HUDEP-2 (cell line): Measurements from ENCODE around the gene DISP3.
"Not testable (repeated sequence)": the region's sequence is repeated elsewhere in the genome, so short reads cannot be mapped to it uniquely, and the experiment has no call there.

Experiments
- DNase-seq, 76 experiments: peaks; one replicate each; lab custom pipeline; 2025; ENCODE audit not compliant: unreplicated experiment in 76 of 76; lab: John Stamatoyannopoulos, UW

Gene DISP3

GRCh38 chr1:11569551-11569950 lies 90.6 kb downstream of the DISP3 start:
- DNase-seq, result no peak

GRCh38 chr1:11569954-11570353 lies 91.0 kb downstream of the DISP3 start:
- DNase-seq, result no peak

DNA sequence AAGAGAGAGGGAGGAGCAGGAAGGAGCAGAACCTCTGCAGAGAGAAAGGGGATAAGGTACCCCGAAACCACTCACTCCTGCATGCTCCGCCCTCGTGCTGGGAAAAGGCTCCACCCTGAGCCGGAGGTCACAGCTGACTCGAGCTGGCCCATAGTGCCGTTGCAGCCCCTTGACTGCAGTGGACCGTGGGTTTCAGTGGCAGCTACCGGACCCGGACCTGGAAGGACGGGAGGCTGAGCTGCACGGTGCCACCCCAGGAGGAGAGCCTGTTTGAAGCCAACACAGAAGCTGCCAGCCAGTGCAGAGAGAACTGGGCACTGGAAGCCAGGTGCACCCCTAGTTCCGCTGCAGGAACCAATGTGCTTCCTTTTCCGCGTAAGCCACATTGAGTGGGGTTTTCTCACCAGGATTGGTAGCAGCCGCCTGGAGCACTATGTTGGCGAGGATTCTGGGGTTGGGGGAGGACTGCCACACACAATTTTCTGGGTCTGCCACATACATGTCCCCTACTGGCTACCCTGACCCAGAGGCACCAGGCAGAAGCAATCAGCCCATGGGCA lies 91.9 kb downstream of the DISP3 start:
- no peak for DNase-seq

- peak in 10 of 76 experiments; percentile 1 to 37 (median 8) for DNase-seq
These were observed 93.1 kb downstream of the DISP3 start for GRCh38 chr1:11571906-11572616.

DNA sequence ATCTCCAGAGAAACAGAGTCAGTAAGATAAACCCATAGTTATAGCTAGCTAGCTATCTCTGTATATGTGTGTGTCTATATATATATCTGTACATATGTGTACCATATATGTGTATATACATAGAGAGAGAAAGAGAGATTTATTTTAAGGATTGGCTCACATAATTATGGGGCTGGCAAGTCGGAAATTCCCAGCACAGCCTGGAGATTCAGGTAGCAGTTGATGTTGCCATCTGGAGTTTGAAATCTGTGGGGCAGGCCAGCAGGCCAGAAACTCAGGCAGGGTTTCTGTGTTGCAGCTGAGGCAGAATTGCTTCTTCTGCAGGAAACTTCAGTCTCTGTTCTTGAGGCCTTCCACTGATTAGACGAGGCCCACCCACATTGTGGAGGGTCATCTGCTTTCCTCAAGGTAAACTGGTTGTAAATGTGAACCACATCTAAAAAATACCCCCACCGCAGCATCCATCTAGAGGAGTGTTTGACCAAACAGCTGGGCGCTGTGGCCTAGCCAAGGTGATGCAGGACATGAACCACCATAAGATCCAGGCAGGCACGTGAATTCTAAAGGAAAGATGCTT lies 94.2 kb downstream of the DISP3 start:
- DNase-seq, result no peak

DNA sequence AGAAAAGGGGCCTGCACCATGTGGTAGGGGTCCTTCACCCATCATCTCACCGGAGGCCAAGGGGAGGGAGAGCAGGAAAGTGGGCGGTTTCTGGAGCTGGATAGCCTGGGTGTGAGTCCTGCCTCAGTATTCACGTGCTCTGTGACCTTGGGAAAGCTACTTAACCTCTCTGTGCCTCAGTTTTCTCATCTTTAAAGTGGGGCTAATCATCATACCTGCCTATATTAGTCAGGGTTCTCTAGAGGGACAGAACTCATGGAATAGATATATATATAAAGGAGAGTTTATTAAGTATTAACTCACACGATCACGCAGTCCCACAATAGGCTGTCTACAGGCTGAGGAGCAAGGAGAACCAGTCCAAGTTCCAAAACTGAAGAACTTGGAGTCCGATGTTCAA lies 96.6 kb downstream of the DISP3 start:
- DNase-seq, result no peak

DNA sequence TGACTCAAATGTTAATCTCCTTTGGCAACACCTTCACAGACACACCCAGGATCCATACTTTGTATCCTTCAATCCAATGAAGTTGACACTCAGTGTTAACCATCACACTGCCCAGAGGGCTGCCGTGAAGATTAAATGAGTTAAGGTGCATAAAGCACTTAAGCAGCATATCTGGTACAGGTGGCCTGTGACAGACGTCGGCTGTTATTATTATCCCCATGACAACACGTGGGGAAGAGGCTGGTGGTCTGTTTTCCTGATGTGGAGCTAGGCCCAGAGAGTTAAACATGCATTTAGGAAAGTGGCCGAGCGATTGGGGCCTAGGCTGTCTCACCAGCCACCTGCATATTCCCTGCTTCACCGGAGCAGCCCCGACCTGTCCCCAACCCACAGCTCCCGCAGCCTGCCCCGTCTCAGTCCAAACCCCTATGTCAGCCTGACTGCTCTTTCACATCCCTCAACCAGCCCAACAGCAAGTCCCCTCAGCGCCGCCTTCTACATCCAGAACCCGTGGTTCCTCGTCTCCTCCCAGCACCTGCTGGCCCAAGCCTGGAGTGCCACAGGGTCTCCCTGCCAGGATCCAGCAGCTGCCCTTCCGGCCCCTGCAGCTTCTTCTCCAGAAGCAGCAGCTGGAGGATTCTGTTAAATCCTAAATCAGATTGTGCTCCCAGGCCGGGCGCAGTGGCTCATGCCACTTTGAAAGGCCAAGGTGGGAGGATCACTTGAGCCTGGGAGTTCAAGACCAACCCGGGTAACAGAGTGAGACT lies 97.3 kb downstream of the DISP3 start:
- DNase-seq, result no peak

- DNase-seq, result no peak
These were observed 99.0 kb downstream of the DISP3 start for GRCh38 chr1:11578004-11578403.

DNA sequence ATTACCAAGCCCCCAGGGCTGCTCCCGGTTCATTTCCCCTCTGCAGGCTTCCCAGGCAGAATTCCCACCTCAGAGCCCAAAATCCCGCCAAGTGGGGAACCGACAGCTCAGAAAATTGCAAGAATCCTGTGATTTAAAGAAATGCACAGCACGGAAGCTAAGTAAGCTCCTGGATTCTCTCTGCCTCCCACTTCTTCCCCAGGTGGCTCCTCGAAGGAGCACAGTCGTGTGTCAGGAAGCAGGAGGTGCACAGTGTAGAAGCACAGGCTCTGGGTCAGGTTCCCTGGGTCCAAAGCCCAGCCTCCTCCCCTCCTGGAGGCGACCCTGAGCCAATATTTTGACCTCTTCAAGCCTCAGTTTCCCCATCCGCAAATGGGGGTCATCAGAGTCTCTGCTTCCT lies 100.6 kb downstream of the DISP3 start:
- no peak for DNase-seq

- not testable (repeated sequence) for DNase-seq
These were observed 101.1 kb downstream of the DISP3 start for GRCh38 chr1:11580049-11580448.

DNA sequence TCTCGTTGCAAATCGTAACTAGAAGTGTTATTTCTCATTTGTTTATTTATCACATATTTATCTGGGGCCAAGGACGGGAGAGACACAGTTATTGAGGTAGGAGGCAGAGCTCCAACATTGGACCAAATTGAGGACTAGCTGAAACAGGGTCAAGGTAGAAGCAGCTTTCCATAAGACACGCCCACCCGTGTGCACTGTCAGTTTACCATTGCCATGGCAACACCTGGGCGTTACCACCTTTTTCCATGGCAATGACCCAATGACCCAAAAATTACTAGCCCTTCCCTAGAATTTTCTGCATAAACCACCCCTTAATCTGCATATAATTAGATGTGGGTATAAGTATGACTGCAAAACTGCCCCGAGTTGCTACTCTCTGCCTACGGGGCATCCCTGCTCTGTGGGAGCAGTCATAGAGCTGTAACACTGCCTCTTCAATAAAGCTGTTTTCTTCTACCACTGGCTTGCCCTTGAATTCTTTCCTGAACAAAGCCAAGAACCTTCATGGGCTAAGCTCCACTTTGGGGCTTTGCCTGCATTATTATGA lies 102.6 kb downstream of the DISP3 start:
- DNase-seq, result no peak

GRCh38 chr1:11585389-11585788 lies 106.4 kb downstream of the DISP3 start:
- no peak for DNase-seq
